Pancreas (tissue), 10 donors: ENCODE measurements around the gene RPL10A. TPM values are rescaled to one million over a fixed set of nuclear protein-coding genes. Genes with fewer than 3 reads are reported as not detected.

Experiments
- ATAC-seq, 4 donors: fragments of 200-7000 bp; cut with Tn5 transposase; one replicate each; pipeline versions ENCODE4 v1.8.0 to v1.9.1; 2020; ENCODE audit warnings: mild to moderate bottlenecking in 4 of 4, moderate library complexity in 4 of 4
- DNase-seq, 6 donors: peaks; one replicate each; pipeline ENCODE4 v3.0.0-alpha.2; 2020
- FAIRE-seq: peaks from 2 replicates; lab custom pipeline; 2012; peaks lifted over from hg19 to GRCh38; lab: Jason Lieb, UNC
- H3K27ac ChIP-seq, 4 donors: fragments of 200-600 bp; sonication (generic); 1 replicate in 3 of 4; 2 replicates in 1 of 4; pipeline versions ENCODE4 v1.5.0 to v1.8.0; 2020
- H3K27me3 ChIP-seq, 4 donors: fragments of 200-600 bp; one replicate each; pipeline ENCODE4 v1.8.0; 2021
- H3K36me3 ChIP-seq, 3 donors: fragments of 200-600 bp; sonication (generic) in 1 of 3; one replicate each; pipeline versions ENCODE4 v1.5.0 to v1.8.0; 2020 to 2021
- H3K4me1 ChIP-seq, 3 donors: fragments of 200-600 bp; one replicate each; pipeline ENCODE4 v1.8.0; 2021
- H3K4me3 ChIP-seq, 4 donors: fragments of 200-600 bp; sonication (generic) in 2 of 4; one replicate each; pipeline versions ENCODE4 v1.5.0 to v1.8.0; 2020 to 2021
- H3K9me3 ChIP-seq, 4 donors: fragments of 200-600 bp; one replicate each; pipeline ENCODE4 v1.8.0; 2021
- WGBS, 2 donors: extraction: QIAGEN DNeasy Blood & Tissue Kit; methylation state at CpG; one replicate each; pipeline ENCODE4 v1.1.7; 2013; 5-methylcytosine and 5-hydroxymethylcytosine counted together
- intact Hi-C, 3 donors: fragments of 100-400 bp; cut with DNase I; formaldehyde crosslinking; loops; one replicate each; pipeline versions ENCODE4 v1.11.1 to v1.14.2; 2022
- polyA plus RNA-seq, 2 donors: library from polyadenylated mRNA; stranded (reverse); fragments of 200-250 nt; gene quantifications; one replicate each; pipeline ENCODE4 v1.2.3, GENCODE V29; 2013
- total RNA-seq, 6 donors: library from RNA; stranded (reverse); fragmentation: NEBNext Ultra II Directional in 4 of 6; extraction: Animal tissue kit (Norgen Biotek cat#: 25700) in 4 of 6; gene quantifications; one replicate each; pipeline versions ENCODE4 v1.2.1 to v1.2.4, GENCODE V29; 2021 to 2023
- TF ChIP-seq, protein P1 (sequence below), 4 donors: fragments of 200-600 bp; sonication (generic) in 3 of 4; IDR thresholded peaks; one replicate each; pipeline versions ENCODE4 v1.5.0 to v1.8.0; 2021; ENCODE audit warnings: antibody characterized with exemption in 4 of 4
- donor health status: healthy with polysubstance abuse.
- donor health status: DM: no; HTN: no; CAD: no; lungs with moderate emphysema.
- donor health status: DM: no; HTN: no; CAD: no.
- donor health status: control.
- donor health status: control.
- donor health status: Bipolar disorder and iron deficiency.
- donor health status: DM: yes; HTN: yes; CAD: no.
- donor health status: DM: no; HTN: no; CAD: no.
- donor health status: DM: no; HTN: no; CAD: no.
- donor health status: DM: yes; HTN: yes; CAD: no.

Gene RPL10A
- total and polyA plus RNA-seq, 8 donors = 429 to 1,265 (median 898) TPM

DNA sequence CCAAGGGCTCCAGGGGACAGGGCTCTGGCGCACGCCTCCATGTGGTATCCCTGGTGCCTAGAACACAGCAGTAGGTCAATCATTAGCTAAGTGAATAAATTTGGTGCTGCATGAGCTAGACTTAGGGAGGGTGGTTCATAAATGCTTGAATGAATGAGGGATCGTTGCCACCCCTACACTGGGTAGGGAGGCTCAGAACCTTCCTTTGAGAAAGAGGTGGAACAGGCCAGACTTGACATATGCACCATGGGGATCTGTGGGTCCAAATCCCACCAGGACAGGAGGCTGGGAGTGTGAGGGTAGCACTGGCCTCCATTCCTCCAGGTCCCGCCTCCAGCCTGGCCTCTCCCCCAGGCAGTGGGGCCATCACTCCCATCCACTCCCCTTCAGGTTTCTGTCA, 14.9 kb downstream of the RPL10A start:
- DNase-seq (peak in 1 of 6 donors; percentile 22), ATAC-seq (no peak), FAIRE-seq (no peak)
- Histone ChIP-seq H3K4me1 (no peaks in the 10 kb centered on the region), H3K36me3 (no peaks in the 10 kb centered on the region), H3K9me3 (no peaks in the 10 kb centered on the region), H3K27ac (no peak overlapping the region), H3K4me3 (no peak overlapping the region), H3K27me3 (no peaks in the 10 kb centered on the region)
- WGBS, 2 donors = 97 to 99% methylated on average over 4 of the region's 4 CpGs
- TF ChIP-seq, protein P1, sequence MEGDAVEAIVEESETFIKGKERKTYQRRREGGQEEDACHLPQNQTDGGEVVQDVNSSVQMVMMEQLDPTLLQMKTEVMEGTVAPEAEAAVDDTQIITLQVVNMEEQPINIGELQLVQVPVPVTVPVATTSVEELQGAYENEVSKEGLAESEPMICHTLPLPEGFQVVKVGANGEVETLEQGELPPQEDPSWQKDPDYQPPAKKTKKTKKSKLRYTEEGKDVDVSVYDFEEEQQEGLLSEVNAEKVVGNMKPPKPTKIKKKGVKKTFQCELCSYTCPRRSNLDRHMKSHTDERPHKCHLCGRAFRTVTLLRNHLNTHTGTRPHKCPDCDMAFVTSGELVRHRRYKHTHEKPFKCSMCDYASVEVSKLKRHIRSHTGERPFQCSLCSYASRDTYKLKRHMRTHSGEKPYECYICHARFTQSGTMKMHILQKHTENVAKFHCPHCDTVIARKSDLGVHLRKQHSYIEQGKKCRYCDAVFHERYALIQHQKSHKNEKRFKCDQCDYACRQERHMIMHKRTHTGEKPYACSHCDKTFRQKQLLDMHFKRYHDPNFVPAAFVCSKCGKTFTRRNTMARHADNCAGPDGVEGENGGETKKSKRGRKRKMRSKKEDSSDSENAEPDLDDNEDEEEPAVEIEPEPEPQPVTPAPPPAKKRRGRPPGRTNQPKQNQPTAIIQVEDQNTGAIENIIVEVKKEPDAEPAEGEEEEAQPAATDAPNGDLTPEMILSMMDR (IDR thresholded peaks at IDR 0.05) = no peak
- intact Hi-C loops = no loop called here

DNA sequence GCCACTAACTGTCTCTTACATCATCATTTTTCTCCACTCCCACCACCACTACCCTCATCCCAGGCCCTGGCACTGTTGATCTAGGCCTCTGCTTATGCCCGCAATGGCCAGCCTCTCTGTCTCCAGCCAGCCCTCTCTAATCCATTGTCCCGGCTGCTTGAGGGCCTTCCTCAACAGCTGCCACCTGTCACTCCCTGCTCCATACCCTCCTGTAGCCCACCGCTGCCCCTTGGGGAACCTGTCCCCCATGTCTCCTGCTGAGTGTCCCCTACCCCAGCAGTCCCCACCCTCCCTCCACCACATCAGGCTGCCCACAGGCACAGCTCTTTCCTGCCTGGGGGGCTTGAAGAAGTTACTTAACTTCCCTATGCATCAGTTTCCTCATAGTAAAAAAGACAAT, 15.3 kb downstream of the RPL10A start:
- Histone ChIP-seq H3K9me3 (no peaks in the 10 kb centered on the region), H3K27me3 (no peaks in the 10 kb centered on the region), H3K4me1 (no peaks in the 10 kb centered on the region), H3K36me3 (no peaks in the 10 kb centered on the region), H3K4me3 (no peak overlapping the region), H3K27ac (no peak overlapping the region)
- intact Hi-C loops = no loop called here
- DNase-seq (no peak), FAIRE-seq (no peak), ATAC-seq (no peak)
- TF ChIP-seq, protein P1 (IDR thresholded peaks at IDR 0.05) = no peak
- WGBS, 2 donors = 94 to 100% methylated on average over 3 of the region's 3 CpGs

DNA sequence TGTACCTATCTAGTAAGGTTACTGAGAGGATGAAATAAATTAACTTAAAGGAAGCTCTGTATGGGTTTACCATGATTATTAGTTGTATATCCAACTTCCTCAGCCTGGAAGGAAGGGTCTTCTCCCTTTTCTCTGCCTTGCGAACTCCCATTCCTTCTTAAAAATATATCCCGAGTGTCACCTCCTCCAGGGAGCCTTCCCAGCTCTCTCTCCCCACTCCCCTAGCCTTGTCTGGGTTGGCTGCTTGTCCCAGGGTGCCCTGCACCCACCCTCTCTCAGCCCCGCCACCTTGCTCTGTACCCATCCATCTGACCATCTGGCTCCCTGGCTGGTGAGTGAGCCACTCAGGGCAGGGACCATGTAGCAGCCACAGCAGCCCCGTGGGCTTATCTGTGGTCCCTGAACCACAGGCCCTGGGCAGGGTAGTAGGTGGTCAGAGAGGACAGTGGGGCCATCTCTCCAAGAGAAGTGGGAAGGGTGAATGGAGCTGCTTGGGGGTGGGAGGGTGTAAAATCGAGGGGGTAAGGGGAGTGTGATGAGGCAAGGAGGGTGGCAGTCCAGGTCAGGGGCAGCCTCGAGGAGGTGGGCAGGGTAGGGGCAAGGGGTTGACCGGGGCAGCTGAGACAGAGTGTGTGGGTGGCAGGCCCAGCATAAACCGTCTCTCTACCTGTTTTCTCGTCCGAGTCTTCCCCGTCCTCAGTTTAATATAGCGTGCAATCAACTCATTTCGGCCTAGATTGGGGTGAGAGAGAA, 15.9 kb downstream of the RPL10A start:
- Histone ChIP-seq H3K9me3 (no peaks in the 10 kb centered on the region), H3K27ac (no peak overlapping the region), H3K36me3 (no peaks in the 10 kb centered on the region), H3K4me1 (no peaks in the 10 kb centered on the region), H3K4me3 (no peak overlapping the region), H3K27me3 (no peaks in the 10 kb centered on the region)
- TF ChIP-seq, protein P1 (IDR thresholded peaks at IDR 0.05) = no peak
- no peak for FAIRE-seq
- intact Hi-C loops = no loop called here
- WGBS, 2 donors = 88 to 91% methylated on average over 13 of the region's 13 CpGs
- ATAC-seq = no peak
- DNase-seq = peak in 1 of 6 donors; percentile 44

DNA sequence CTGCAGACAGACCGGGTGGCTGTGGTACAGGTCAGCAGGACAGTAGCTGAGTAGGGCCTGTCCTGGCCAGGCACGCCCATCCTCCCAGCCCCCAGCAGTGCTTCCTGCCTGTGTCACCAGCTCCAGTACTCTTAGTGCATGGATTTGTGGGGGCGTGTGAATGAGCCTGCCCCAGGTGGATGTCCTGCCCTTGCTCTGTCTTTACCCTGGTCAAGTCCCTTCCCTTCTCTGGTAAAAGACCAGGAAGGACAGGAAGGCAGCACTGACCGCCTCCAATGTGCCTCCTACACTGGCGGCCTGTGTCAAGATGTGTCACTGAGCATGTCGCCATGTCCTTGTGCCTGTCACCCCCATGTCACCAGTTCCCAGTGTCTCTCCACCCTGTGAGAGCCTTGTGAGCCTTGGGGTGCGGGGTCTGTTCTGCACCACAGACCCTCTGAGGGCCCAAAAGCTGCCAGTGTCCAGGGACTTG, 16.8 kb downstream of the RPL10A start:
- H3K9me3 ChIP-seq = no peaks in the 10 kb centered on the region
- H3K27me3 ChIP-seq = no peaks in the 10 kb centered on the region
- FAIRE-seq (no peak), DNase-seq (peak in 1 of 6 donors; percentile 45), ATAC-seq (no peak)
- peaks cover 0 to 2% (median 0%) of the 10 kb centered on the region in 3 donors for H3K4me1 ChIP-seq
- TF ChIP-seq, protein P1 (IDR thresholded peaks at IDR 0.05) = no peak
- no peak overlapping the region for H3K4me3 ChIP-seq
- intact Hi-C loops = no loop called here
- no peaks in the 10 kb centered on the region for H3K36me3 ChIP-seq
- H3K27ac ChIP-seq = no peak overlapping the region
- WGBS, 2 donors = 92 to 94% methylated on average over 7 of the region's 7 CpGs

DNA sequence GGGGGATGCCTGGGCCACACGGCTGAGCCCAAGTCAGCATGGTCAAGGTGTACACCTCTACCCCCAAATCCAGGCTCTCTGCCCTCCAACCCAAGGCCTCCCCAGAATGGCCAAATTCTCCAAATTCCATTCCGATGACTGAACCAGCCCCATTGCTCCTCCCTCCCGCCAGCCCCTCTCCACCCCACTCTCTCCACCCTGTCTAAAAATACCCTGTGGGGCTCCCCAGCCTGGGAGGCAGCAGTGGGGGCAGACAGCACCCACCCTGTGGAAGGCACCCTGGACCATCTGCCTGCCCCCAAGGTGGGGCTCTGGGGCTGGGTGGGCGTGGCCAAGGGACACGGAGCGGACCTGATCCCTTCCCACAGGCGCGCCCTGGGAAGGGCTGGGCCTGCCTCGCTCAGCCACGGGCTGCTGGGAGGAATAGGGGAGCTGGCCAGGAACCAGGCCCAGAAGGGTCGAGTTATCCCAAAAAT, 17.2 kb downstream of the RPL10A start:
- H3K27ac ChIP-seq = peak overlapping the region in 1 of 4 donors; percentile 57
- TF ChIP-seq, protein P1 (IDR thresholded peaks at IDR 0.05) = no peak
- 78 to 87% methylated on average over 11 of the region's 11 CpGs for WGBS, 2 donors

More for the DNA sequence above, 17.2 kb downstream of the RPL10A start:
- Histone ChIP-seq H3K4me3 (no peak overlapping the region), H3K4me1 (peaks cover 0 to 7% (median 0%) of the 10 kb centered on the region in 3 donors), H3K36me3 (no peaks in the 10 kb centered on the region), H3K9me3 (no peaks in the 10 kb centered on the region), H3K27me3 (no peaks in the 10 kb centered on the region)
- intact Hi-C loops = no loop called here
- no peak for FAIRE-seq
- peak in 3 of 4 donors; percentile 6 to 26 (median 24) for ATAC-seq
- no peak for DNase-seq
